Sigmoid colon (tissue), 7 donors: Measurements from ENCODE around the gene IDI2. TPM values are rescaled to one million over a fixed set of nuclear protein-coding genes. Genes with fewer than 3 reads are reported as not detected.

Experiments
- DNase-seq: peaks from one replicate; pipeline ENCODE4 v3.0.0-alpha.2; 2019
- H3K27ac ChIP-seq, 4 donors: fragments of 200-600 bp; sonication (generic); one replicate each; pipeline ENCODE4 v1.5.1; 2016 to 2019; ENCODE audit warnings: mild to moderate bottlenecking in 1 of 4
- H3K27me3 ChIP-seq, 3 donors: fragments of 200-600 bp; sonication (generic); one replicate each; pipeline ENCODE4 v1.5.1; 2019; ENCODE audit warnings: mild to moderate bottlenecking in 1 of 3
- H3K36me3 ChIP-seq, 4 donors: fragments of 200-600 bp; sonication (generic); one replicate each; pipeline ENCODE4 v1.5.1; 2016 to 2019
- H3K4me1 ChIP-seq, 4 donors: fragments of 200-600 bp; sonication (generic); one replicate each; pipeline ENCODE4 v1.5.1; 2017 to 2019
- H3K4me3 ChIP-seq, 4 donors: fragments of 200-600 bp; sonication (generic); one replicate each; pipeline ENCODE4 v1.5.1; 2017 to 2019; ENCODE audit warnings: mild to moderate bottlenecking in 2 of 4, moderate library complexity in 1 of 4
- H3K9me3 ChIP-seq, 4 donors: fragments of 200-600 bp in 3 of 4; sonication (generic) in 3 of 4; one replicate each; pipeline versions ENCODE4 v1.5.1 to v1.6.1; 2013 to 2019
- EP300 ChIP-seq, 4 donors: sonication (generic); formaldehyde crosslinking; IDR thresholded peaks; one replicate each; pipeline ENCODE4 v1.6.1; 2017; ENCODE audit warnings: antibody characterized with exemption in 4 of 4
- POLR2A ChIP-seq, 2 donors: fragments of 450-650 bp; IDR thresholded peaks; one replicate each; pipeline ENCODE4 v1.6.1; 2016; ENCODE audit warnings: antibody characterized with exemption in 2 of 2, mild to moderate bottlenecking in 2 of 2, moderate library complexity in 2 of 2
- POLR2AphosphoS5 ChIP-seq, 4 donors: sonication (generic); formaldehyde crosslinking; IDR thresholded peaks; one replicate each; pipeline ENCODE4 v1.6.1; 2017; ENCODE audit warnings: antibody characterized with exemption in 4 of 4
- WGBS, 2 donors: extraction: QIAGEN DNeasy Blood & Tissue Kit; methylation state at CpG; one replicate each; pipeline ENCODE4 v1.1.7; 2013; 5-methylcytosine and 5-hydroxymethylcytosine counted together
- intact Hi-C: fragments of 100-400 bp; cut with DNase I; formaldehyde crosslinking; loops from one replicate; pipeline ENCODE4 v1.15.1; 2023
- polyA plus RNA-seq, 3 donors: library from polyadenylated mRNA; stranded (reverse); fragments of 200-250 nt; gene quantifications; one replicate each; pipeline ENCODE4 v1.2.3, GENCODE V29; 2013
- total RNA-seq, 4 donors: library from RNA; depleted of rRNA; stranded (reverse); fragments of >200 nt; gene quantifications; one replicate each; pipeline ENCODE4 v1.1.0, GENCODE V29; 2016
- TF ChIP-seq, protein P1 (sequence below), 4 experiments: fragments of 450-650 bp in 3 of 4; fragments of 200-600 bp in 1 of 4; IDR thresholded peaks; one replicate each; pipeline ENCODE4 v1.5.1; 2016 to 2019; ENCODE audit warnings: antibody characterized with exemption in 4 of 4, mild to moderate bottlenecking in 3 of 4, moderate library complexity in 2 of 4
- donor health status: healthy with polysubstance abuse.
- donor health status: Bipolar disorder and iron deficiency.
- donor health status: healthy.

IDI2 gene
- total and polyA plus RNA-seq, 7 donors = not detected

DNA sequence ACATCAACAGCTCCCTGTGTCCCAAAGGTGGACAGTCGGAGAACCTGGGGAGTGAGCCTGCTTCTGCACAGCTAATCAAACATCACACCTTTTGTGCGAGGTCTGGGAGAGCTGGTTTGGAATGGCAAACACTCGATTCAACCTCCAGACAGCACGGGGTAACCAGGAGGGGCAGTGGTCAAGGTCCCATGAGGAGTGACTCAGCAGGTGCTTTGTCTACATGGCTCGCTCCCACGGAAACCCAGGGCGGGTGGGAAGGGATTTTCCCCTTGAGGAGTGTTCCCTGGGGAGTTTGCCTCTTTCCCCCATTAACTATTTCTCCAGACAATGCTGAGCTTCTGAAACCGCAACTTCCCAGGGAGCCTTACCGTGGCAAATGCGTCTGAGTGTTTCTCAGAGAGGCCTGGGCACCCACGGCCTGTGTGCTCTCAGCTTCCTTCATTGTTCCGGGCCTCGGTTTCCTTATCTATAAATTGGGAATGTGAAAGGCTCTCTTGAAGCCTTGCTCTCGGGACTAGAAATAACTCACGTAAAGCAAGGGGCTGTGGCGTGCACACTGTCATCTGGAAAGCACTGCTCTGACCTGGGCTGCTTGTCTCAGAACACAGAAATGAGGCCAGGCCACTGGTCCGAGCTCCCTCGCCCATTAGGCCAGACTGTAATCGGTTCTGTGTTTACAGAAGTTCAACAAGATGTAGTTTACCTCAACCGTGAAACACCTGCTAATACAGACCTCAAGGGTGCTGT, 51.4 kb downstream of the IDI2 start:
- peaks cover 0 to 5% (median 5%) of the 10 kb centered on the region in 4 donors for H3K9me3 ChIP-seq
- H3K4me3 ChIP-seq = no peak overlapping the region
- no peaks in the 10 kb centered on the region for H3K27me3 ChIP-seq
- intact Hi-C loops = no loop called here
- H3K27ac ChIP-seq = no peak overlapping the region
- TF ChIP-seq POLR2A (IDR thresholded peaks at IDR 0.05) (no peak), EP300 (IDR thresholded peaks at IDR 0.05) (no peak), POLR2AphosphoS5 (IDR thresholded peaks at IDR 0.05) (no peak)
- TF ChIP-seq, protein P1, sequence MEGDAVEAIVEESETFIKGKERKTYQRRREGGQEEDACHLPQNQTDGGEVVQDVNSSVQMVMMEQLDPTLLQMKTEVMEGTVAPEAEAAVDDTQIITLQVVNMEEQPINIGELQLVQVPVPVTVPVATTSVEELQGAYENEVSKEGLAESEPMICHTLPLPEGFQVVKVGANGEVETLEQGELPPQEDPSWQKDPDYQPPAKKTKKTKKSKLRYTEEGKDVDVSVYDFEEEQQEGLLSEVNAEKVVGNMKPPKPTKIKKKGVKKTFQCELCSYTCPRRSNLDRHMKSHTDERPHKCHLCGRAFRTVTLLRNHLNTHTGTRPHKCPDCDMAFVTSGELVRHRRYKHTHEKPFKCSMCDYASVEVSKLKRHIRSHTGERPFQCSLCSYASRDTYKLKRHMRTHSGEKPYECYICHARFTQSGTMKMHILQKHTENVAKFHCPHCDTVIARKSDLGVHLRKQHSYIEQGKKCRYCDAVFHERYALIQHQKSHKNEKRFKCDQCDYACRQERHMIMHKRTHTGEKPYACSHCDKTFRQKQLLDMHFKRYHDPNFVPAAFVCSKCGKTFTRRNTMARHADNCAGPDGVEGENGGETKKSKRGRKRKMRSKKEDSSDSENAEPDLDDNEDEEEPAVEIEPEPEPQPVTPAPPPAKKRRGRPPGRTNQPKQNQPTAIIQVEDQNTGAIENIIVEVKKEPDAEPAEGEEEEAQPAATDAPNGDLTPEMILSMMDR (IDR thresholded peaks at IDR 0.05) = no peak
- DNase-seq = no peak
- H3K36me3 ChIP-seq = no peaks in the 10 kb centered on the region
- WGBS, 2 donors = 73 to 77% methylated on average over 20 of the region's 20 CpGs
- peaks cover 0 to 9% (median 4%) of the 10 kb centered on the region in 4 donors for H3K4me1 ChIP-seq

GRCh38 chr10:972763-973162, 52.9 kb downstream of the IDI2 start:
- 83 to 93% methylated on average over 8 of the region's 8 CpGs for WGBS, 2 donors
- Histone ChIP-seq H3K36me3 (no peaks in the 10 kb centered on the region), H3K9me3 (no peaks in the 10 kb centered on the region), H3K4me3 (no peak overlapping the region), H3K27me3 (no peaks in the 10 kb centered on the region), H3K4me1 (peaks cover 0 to 9% (median 4%) of the 10 kb centered on the region in 4 donors), H3K27ac (no peak overlapping the region)
- DNase-seq = no peak
- intact Hi-C loops = no loop called here
- TF ChIP-seq POLR2AphosphoS5 (IDR thresholded peaks at IDR 0.05) = no peak
- TF ChIP-seq, protein P1 (IDR thresholded peaks at IDR 0.05) = no peak
- TF ChIP-seq POLR2A (IDR thresholded peaks at IDR 0.05) = no peak
- TF ChIP-seq EP300 (IDR thresholded peaks at IDR 0.05) = no peak

- H3K27ac ChIP-seq = peak overlapping the region in 3 of 4 donors; percentile 9 to 65 (median 33)
- WGBS, 2 donors = 35 to 71% methylated on average over 12 of the region's 12 CpGs
Measured at GRCh38 chr10:971613-972012, 54.0 kb downstream of the IDI2 start.

DNA sequence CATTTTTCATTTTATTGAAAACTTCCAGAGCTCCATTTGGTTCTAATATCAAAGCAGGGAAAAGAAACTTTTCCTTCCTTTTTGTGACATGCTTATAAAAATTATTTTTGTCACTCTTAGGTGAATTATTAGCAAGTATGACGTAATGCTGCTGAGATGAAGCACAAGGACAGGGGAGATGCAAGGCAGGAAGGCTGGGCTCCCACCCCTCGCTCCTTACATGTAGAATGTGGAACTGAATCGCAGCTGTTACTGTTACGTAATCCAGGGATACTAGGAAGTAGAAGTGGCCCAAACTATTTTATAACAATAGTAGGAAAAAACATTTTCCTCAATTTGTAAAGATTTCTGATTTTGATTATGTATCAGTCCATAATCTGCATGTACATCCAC, 54.5 kb downstream of the IDI2 start:
- DNase-seq = peak; percentile 82
- intact Hi-C loops = no loop called here
- Histone ChIP-seq H3K27ac (peak overlapping the region; percentile 9 to 65 (median 34)), H3K4me1 (peaks cover 0 to 9% (median 4%) of the 10 kb centered on the region in 4 donors), H3K9me3 (no peaks in the 10 kb centered on the region), H3K36me3 (no peaks in the 10 kb centered on the region), H3K27me3 (no peaks in the 10 kb centered on the region), H3K4me3 (no peak overlapping the region)
- WGBS, 2 donors = 43 to 44% methylated on average over 4 of the region's 4 CpGs
- TF ChIP-seq, protein P1 (IDR thresholded peaks at IDR 0.05) = no peak
- TF ChIP-seq EP300 (IDR thresholded peaks at IDR 0.05) (no peak), POLR2AphosphoS5 (IDR thresholded peaks at IDR 0.05) (no peak), POLR2A (IDR thresholded peaks at IDR 0.05) (no peak)

More at GRCh38 chr10:971613-972012, 54.0 kb downstream of the IDI2 start:
- Histone ChIP-seq H3K36me3 (no peaks in the 10 kb centered on the region), H3K9me3 (no peaks in the 10 kb centered on the region), H3K4me1 (peaks cover 0 to 9% (median 4%) of the 10 kb centered on the region in 4 donors), H3K4me3 (no peak overlapping the region), H3K27me3 (no peaks in the 10 kb centered on the region)
- DNase-seq = no peak
- TF ChIP-seq EP300 (IDR thresholded peaks at IDR 0.05) = no peak
- no peak for TF ChIP-seq POLR2AphosphoS5 (IDR thresholded peaks at IDR 0.05)
- TF ChIP-seq, protein P1 (IDR thresholded peaks at IDR 0.05) = no peak
- no peak for TF ChIP-seq POLR2A (IDR thresholded peaks at IDR 0.05)
- intact Hi-C loops = no loop called here
